PC-9 (cell line): ENCODE data around the gene ING3. TPM values are rescaled to one million over a fixed set of nuclear protein-coding genes. Genes with fewer than 3 reads are reported as not detected.

Source experiments
- BruUV-seq: library from RNA; stranded (reverse); fragments of 400-500 nt; replicated peaks from 2 replicates; lab custom pipeline; 2021; lab: Mats Ljungman, UMichigan
- CTCF ChIA-PET: fragments of 300-600 bp; sonication (Branson Sonifier 250); formaldehyde crosslinking; loops from one replicate; lab custom pipeline; 2022; ENCODE audit warnings: antibody characterized with exemption; lab: Charles Lee
- POLR2A ChIA-PET: fragments of 300-600 bp; sonication (Branson Sonifier 250); formaldehyde crosslinking; loops from one replicate; lab custom pipeline; 2022; ENCODE audit warnings: antibody characterized with exemption; ENCODE audit not compliant: unreplicated experiment; lab: Charles Lee
- DNase-seq, 2 experiments: peaks; one replicate each; pipeline versions ENCODE4 v3.0.0 to v3.0.0-alpha.2; 2015 to 2022; ENCODE audit warnings: mixed read lengths in 1 of 2
- H2AFZ ChIP-seq: fragments of 200-600 bp; sonication (generic); 2 replicates; pipeline ENCODE4 v1.8.1; 2017; ENCODE audit warnings: antibody characterized with exemption
- H3F3A ChIP-seq: fragments of 200-600 bp; sonication (generic); 2 replicates; pipeline ENCODE4 v1.8.1; 2017; ENCODE audit warnings: antibody characterized with exemption, mild to moderate bottlenecking, low read depth; ENCODE audit not compliant: insufficient read depth
- H3K27ac ChIP-seq: fragments of 200-600 bp; sonication (generic); 2 replicates; pipeline ENCODE4 v1.6.1; 2016; ENCODE audit warnings: mixed run types
- H3K27me3 ChIP-seq: fragments of 200-600 bp; sonication (generic); 2 replicates; pipeline ENCODE4 v1.6.1; 2016; ENCODE audit warnings: low read depth, mixed run types; ENCODE audit not compliant: insufficient read depth
- H3K36me3 ChIP-seq: fragments of 200-600 bp; sonication (generic); 2 replicates; pipeline ENCODE4 v1.6.1; 2016; ENCODE audit warnings: low read depth, mixed run types
- H3K4me1 ChIP-seq: fragments of 200-600 bp; sonication (generic); replicated peaks from 2 replicates; pipeline ENCODE4 v1.6.1; 2016; ENCODE audit warnings: mixed run types; ENCODE audit not compliant: insufficient read depth
- H3K4me2 ChIP-seq: fragments of 200-600 bp; sonication (generic); 2 replicates; pipeline ENCODE4 v1.6.1; 2017; ENCODE audit warnings: mixed run types
- H3K4me3 ChIP-seq: fragments of 200-600 bp; sonication (generic); 2 replicates; pipeline ENCODE4 v1.6.1; 2016; ENCODE audit warnings: mixed run types
- H3K79me2 ChIP-seq: fragments of 200-600 bp; sonication (generic); 2 replicates; pipeline ENCODE4 v1.6.1; 2017; ENCODE audit warnings: low read depth, mixed run types
- H3K9me2 ChIP-seq: fragments of 200-600 bp; sonication (generic); 2 replicates; pipeline ENCODE4 v1.8.1; 2017; ENCODE audit warnings: mild to moderate bottlenecking; ENCODE audit not compliant: insufficient read depth
- H3K9me3 ChIP-seq: fragments of 200-600 bp; sonication (generic); 2 replicates; pipeline ENCODE4 v1.8.1; 2016; ENCODE audit warnings: low read depth; ENCODE audit not compliant: insufficient read depth
- H4K20me1 ChIP-seq: fragments of 200-600 bp; sonication (generic); 2 replicates; pipeline ENCODE4 v1.8.1; 2017; ENCODE audit not compliant: insufficient read depth
- EZH2 ChIP-seq: fragments of 200-600 bp; sonication (generic); IDR thresholded peaks from 2 replicates; pipeline ENCODE4 v1.8.0; 2017; ENCODE audit warnings: antibody characterized with exemption, low read depth
- intact Hi-C: fragments of 100-400 bp; cut with micrococcal nuclease; formaldehyde crosslinking; loops from one replicate; pipeline ENCODE4 v1.10.0; 2022; ENCODE audit not compliant: unreplicated experiment
- total RNA-seq: library from RNA; stranded (reverse); gene quantifications from 2 replicates; pipeline ENCODE4 v1.2.3, GENCODE V29; 2021
- TF ChIP-seq, protein P1 (sequence below): fragments of 200-600 bp; sonication (generic); conservative IDR thresholded peaks from 2 replicates; pipeline ENCODE4 v1.6.1; 2017; ENCODE audit warnings: mixed run types, antibody characterized with exemption, mild to moderate bottlenecking, moderate library complexity

ING3 gene
- total RNA-seq, 1 experiment from 2014 or later = 16.4 TPM

DNA sequence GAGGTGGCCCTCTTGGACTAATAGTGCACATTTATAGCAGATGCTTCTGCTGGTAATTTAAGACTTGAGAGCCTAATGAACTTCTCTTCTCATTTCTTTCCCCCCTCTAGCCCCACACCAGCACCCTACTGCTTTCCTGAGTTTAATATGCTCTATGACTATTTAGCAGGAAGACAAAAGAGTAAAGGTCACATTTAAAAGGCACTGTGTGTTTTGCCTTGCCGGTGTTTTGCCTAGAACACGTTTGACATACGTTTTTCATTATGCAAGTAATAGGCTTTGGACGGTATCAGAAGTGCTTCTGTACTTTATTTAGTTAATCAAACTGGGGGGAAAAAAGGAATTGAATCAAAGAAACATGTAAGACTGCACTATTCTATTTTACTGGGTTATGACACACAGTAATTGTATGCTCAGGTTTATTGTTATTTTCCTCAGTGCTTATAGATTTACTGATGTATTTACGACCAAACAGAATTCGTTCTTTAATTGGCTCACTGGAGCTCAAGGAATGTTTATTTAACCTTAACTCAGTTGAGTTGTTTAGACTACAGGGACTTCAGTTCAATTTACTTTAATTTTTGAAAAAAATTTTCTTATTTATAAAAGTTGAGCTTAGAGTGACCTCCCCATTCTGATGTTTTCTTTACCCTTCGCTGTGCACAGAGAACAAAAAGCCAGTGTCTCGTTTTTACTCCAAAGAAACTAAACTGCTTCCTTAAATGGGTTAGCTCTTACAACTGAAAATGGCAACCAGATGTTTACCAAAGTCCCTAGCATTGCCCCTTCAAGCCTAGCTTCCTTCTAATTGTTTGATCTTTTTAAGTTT, 73.3 kb downstream of the ING3 start:
- ChIA-PET POLR2A (no interaction called here), CTCF (no interaction called here)
- no peaks in the 10 kb centered on the region for H3K9me3 ChIP-seq
- H3K9me2 ChIP-seq = no peaks in the 10 kb centered on the region
- H3K36me3 ChIP-seq = no peaks in the 10 kb centered on the region
- no peak overlapping the region for H2AFZ ChIP-seq
- no TSS peak for BruUV-seq
- H3F3A ChIP-seq = peaks cover 4% of the 10 kb centered on the region
- H3K27ac ChIP-seq = no peak overlapping the region
- H4K20me1 ChIP-seq = no peaks in the 10 kb centered on the region
- no peak for DNase-seq
- H3K4me2 ChIP-seq = no peak overlapping the region
- intact Hi-C loops = no loop called here
- no peak overlapping the region for H3K4me3 ChIP-seq
- no peaks in the 10 kb centered on the region for H3K27me3 ChIP-seq
- no peaks in the 10 kb centered on the region for H3K79me2 ChIP-seq
- TF ChIP-seq EZH2 = no peak
- TF ChIP-seq, protein P1, sequence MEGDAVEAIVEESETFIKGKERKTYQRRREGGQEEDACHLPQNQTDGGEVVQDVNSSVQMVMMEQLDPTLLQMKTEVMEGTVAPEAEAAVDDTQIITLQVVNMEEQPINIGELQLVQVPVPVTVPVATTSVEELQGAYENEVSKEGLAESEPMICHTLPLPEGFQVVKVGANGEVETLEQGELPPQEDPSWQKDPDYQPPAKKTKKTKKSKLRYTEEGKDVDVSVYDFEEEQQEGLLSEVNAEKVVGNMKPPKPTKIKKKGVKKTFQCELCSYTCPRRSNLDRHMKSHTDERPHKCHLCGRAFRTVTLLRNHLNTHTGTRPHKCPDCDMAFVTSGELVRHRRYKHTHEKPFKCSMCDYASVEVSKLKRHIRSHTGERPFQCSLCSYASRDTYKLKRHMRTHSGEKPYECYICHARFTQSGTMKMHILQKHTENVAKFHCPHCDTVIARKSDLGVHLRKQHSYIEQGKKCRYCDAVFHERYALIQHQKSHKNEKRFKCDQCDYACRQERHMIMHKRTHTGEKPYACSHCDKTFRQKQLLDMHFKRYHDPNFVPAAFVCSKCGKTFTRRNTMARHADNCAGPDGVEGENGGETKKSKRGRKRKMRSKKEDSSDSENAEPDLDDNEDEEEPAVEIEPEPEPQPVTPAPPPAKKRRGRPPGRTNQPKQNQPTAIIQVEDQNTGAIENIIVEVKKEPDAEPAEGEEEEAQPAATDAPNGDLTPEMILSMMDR = no peak
- H3K4me1 ChIP-seq = peaks cover 20% of the 10 kb centered on the region; the same call in 1 of the 2 replicates

DNA sequence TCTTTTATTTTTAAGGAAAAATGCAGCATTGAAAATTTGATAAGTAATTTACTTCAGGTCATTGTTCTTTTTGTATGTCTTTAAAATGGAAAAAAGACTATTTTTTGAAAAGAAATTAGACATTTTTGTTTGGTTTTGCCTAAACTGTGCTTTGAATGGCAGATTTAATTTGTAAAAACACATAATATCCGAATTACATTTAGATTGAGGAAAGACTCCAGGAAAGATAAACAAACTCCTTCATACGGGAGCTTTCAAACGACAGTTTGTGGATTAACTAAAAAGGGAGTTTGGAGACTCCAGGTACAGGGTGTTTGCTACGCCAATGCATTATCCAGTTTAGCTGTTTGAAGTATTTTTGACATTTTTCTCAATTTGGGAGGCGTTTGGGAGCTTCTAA, 74.0 kb downstream of the ING3 start:
- Histone ChIP-seq H3K4me1 (peaks cover 19% of the 10 kb centered on the region; the same call in 1 of the 2 replicates), H3K27me3 (no peaks in the 10 kb centered on the region), H3K9me2 (no peaks in the 10 kb centered on the region), H2AFZ (no peak overlapping the region), H3K9me3 (no peaks in the 10 kb centered on the region), H3K4me2 (no peak overlapping the region), H3F3A (peaks cover 4% of the 10 kb centered on the region), H4K20me1 (no peaks in the 10 kb centered on the region), H3K36me3 (no peaks in the 10 kb centered on the region), H3K79me2 (no peaks in the 10 kb centered on the region), H3K4me3 (no peak overlapping the region), H3K27ac (no peak overlapping the region)
- CTCF ChIA-PET = no interaction called here
- no TSS peak for BruUV-seq
- intact Hi-C loops = no loop called here
- no peak for TF ChIP-seq EZH2
- TF ChIP-seq, protein P1 = no peak
- POLR2A ChIA-PET = no interaction called here
- no peak for DNase-seq

DNA sequence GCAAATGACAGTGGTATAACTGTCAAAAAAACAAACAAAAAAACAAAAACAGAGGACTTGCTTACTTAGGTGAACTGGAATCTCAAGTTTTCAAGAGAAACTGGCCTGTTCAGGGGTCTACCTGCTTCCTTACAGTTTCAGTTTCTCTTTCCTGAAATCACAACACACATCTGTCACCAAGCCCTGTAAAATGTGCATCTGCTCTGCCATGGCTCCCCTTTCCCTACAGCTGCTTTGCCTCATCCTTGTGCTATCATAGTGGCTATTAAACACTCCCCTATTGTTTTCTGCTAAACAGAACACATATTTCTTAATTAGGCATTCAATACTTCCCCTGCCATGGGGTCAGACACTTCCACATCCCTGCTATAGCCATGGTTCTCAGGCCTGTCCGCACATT, 75.6 kb downstream of the ING3 start:
- DNase-seq = no peak
- Histone ChIP-seq H2AFZ (no peak overlapping the region), H3K27me3 (no peaks in the 10 kb centered on the region), H3K9me3 (no peaks in the 10 kb centered on the region), H3K4me1 (peaks cover 3% of the 10 kb centered on the region; the same call in 1 of the 2 replicates), H3K27ac (no peak overlapping the region), H3K9me2 (no peaks in the 10 kb centered on the region), H4K20me1 (no peaks in the 10 kb centered on the region), H3K4me3 (no peak overlapping the region), H3K4me2 (no peak overlapping the region), H3K79me2 (no peaks in the 10 kb centered on the region), H3K36me3 (no peaks in the 10 kb centered on the region), H3F3A (no peaks in the 10 kb centered on the region)
- intact Hi-C loops = no loop called here
- CTCF ChIA-PET = no interaction called here
- POLR2A ChIA-PET = no interaction called here
- no TSS peak for BruUV-seq
- TF ChIP-seq, protein P1 = no peak
- no peak for TF ChIP-seq EZH2
